ENCODE data around the gene TUT1. TPM values are rescaled to one million over a fixed set of nuclear protein-coding genes. Genes with fewer than 3 reads are reported as not detected.

Gene TUT1
- total and polyA plus RNA-seq, 4 donors, result 5.6 to 15.8 (median 13.7) TPM

GRCh38 chr11:62607714-62608113 is 16.4 kb upstream of the TUT1 start (continued):
- no peak for TF ChIP-seq NR2F2 (IDR thresholded peaks at IDR 0.05)
- TF ChIP-seq HNF4A (conservative IDR thresholded peaks at IDR 0.05), result no peak
- TF ChIP-seq HNF4G (IDR thresholded peaks at IDR 0.05), result no peak
- TF ChIP-seq RXRA (IDR thresholded peaks at IDR 0.05), result no peak
- no peak for TF ChIP-seq FOXA1 (IDR thresholded peaks at IDR 0.05)

GRCh38 chr11:62605902-62606301 is 14.6 kb upstream of the TUT1 start:
- 96% methylated on average over 15 of the region's 15 CpGs for WGBS
- Histone ChIP-seq H3K9ac (ENCODE audit: low read depth in 1 of 2, low read length in 2 of 2) (no peak overlapping the region), H3K9me3 (ENCODE audit: control insufficient read depth in 4 of 4, low read length in 3 of 4) (no peaks in the 10 kb centered on the region), H3K4me3 (ENCODE audit: low read depth in 1 of 3, low read length in 3 of 3) (no peak overlapping the region), H3K27me3 (ENCODE audit: control insufficient read depth in 4 of 4, insufficient read depth in 4 of 4, low read length in 3 of 4) (no peaks in the 10 kb centered on the region), H3K36me3 (ENCODE audit: control insufficient read depth in 4 of 4, insufficient read depth in 3 of 4, low read depth in 1 of 4, low read length in 3 of 4) (peaks cover 2 to 17% (median 3%) of the 10 kb centered on the region in 4 donors), H3K27ac (ENCODE audit: low read depth in 1 of 2, low read length in 2 of 2) (no peak overlapping the region), H3K4me1 (ENCODE audit: control insufficient read depth in 4 of 4, insufficient read depth in 4 of 4, low read length in 3 of 4) (peaks cover 10 to 41% (median 22%) of the 10 kb centered on the region in 4 donors)
- no peak for DNase-seq (ENCODE audit: low spot score)
- TF ChIP-seq JUND (IDR thresholded peaks at IDR 0.05), result no peak
- no peak for TF ChIP-seq RXRA (IDR thresholded peaks at IDR 0.05)
- no peak for TF ChIP-seq EGR1 (IDR thresholded peaks at IDR 0.05; ENCODE audit: low read depth in 2 of 2)

- peaks cover 2 to 17% (median 3%) of the 10 kb centered on the region in 4 donors for H3K36me3 ChIP-seq (ENCODE audit: control insufficient read depth in 4 of 4, insufficient read depth in 3 of 4, low read depth in 1 of 4, low read length in 3 of 4)
- H3K27me3 ChIP-seq (ENCODE audit: control insufficient read depth in 4 of 4, insufficient read depth in 4 of 4, low read length in 3 of 4), result no peaks in the 10 kb centered on the region
- H3K9me3 ChIP-seq (ENCODE audit: control insufficient read depth in 4 of 4, low read length in 3 of 4), result no peaks in the 10 kb centered on the region
- no peak overlapping the region for H3K27ac ChIP-seq (ENCODE audit: low read depth in 1 of 2, low read length in 2 of 2)
- H3K9ac ChIP-seq (ENCODE audit: low read depth in 1 of 2, low read length in 2 of 2), result no peak overlapping the region
- WGBS, result 92% methylated on average over 6 of the region's 6 CpGs
- no peak overlapping the region for H3K4me3 ChIP-seq (ENCODE audit: low read depth in 1 of 3, low read length in 3 of 3)
- DNase-seq (ENCODE audit: low spot score), result no peak
- H3K4me1 ChIP-seq (ENCODE audit: control insufficient read depth in 4 of 4, insufficient read depth in 4 of 4, low read length in 3 of 4), result peaks cover 10 to 42% (median 24%) of the 10 kb centered on the region in 4 donors
- TF ChIP-seq EGR1 (IDR thresholded peaks at IDR 0.05; ENCODE audit: low read depth in 2 of 2) (no peak), RXRA (IDR thresholded peaks at IDR 0.05) (no peak), FOXA1 (IDR thresholded peaks at IDR 0.05) (no peak), MAX (IDR thresholded peaks at IDR 0.05) (no peak), FOXA2 (IDR thresholded peaks at IDR 0.05) (no peak), RAD21 (IDR thresholded peaks at IDR 0.05) (no peak), ZBTB33 (IDR thresholded peaks at IDR 0.05) (no peak), ATF3 (IDR thresholded peaks at IDR 0.05) (no peak), NR2F2 (IDR thresholded peaks at IDR 0.05) (no peak), TAF1 (conservative IDR thresholded peaks at IDR 0.05) (no peak), YY1 (IDR thresholded peaks at IDR 0.05) (no peak), REST (IDR thresholded peaks at IDR 0.05) (no peak), SP1 (IDR thresholded peaks at IDR 0.05) (no peak), HNF4G (IDR thresholded peaks at IDR 0.05) (no peak), HNF4A (conservative IDR thresholded peaks at IDR 0.05) (no peak), GABPA (IDR thresholded peaks at IDR 0.05 in 1 of 2, conservative IDR thresholded peaks at IDR 0.05 in 1 of 2) (no peak), CTCF (IDR thresholded peaks at IDR 0.05; ENCODE audit: low read depth, low read length, missing input control) (no peak)
Measured at GRCh38 chr11:62605467-62605866, 14.1 kb upstream of the TUT1 start.

Measured in liver (tissue), 9 donors.